ENCODE results near the gene SH3BP2. TPM values are rescaled to one million over a fixed set of nuclear protein-coding genes. Genes with fewer than 3 reads are reported as not detected.

The SH3BP2 gene
- polyA plus RNA-seq, 3 donors, result 19.1 to 478 (median 26.9) TPM

DNA sequence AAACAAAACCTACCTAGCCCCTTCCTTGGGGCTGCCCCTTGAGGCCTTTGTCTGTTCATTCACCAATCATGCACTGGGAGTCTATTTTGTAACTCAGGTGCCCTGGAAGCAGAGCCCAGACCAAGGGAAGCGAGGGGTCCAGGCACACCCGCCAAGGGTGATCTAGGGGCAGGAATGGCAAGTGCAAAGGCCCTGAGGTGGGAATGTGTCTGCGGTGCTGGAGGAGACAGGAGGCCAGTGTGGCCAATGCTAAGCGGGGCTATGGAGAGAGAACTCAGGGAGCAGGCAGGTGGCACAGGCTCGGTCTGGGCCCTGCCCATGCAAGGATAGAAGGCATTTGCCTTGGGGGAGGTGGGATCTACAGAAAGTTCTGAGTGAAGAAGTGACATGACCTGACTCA, 3.5 kb upstream of the SH3BP2 start:
- peaks cover 83 to 87% of the 10 kb centered on the region in 2 donors for H3K4me1 ChIP-seq (ENCODE audit: control insufficient read depth in 1 of 2, insufficient read depth in 2 of 2, low read length in 2 of 2)
- H3K4me1 Mint-ChIP-seq, result peaks cover 74% of the 10 kb centered on the region
- no peak overlapping the region for H3K4me3 ChIP-seq (replicated peaks in 1 of 3; ENCODE audit: low read depth in 2 of 3, low read length in 3 of 3)
- TF ChIP-seq, protein P1, sequence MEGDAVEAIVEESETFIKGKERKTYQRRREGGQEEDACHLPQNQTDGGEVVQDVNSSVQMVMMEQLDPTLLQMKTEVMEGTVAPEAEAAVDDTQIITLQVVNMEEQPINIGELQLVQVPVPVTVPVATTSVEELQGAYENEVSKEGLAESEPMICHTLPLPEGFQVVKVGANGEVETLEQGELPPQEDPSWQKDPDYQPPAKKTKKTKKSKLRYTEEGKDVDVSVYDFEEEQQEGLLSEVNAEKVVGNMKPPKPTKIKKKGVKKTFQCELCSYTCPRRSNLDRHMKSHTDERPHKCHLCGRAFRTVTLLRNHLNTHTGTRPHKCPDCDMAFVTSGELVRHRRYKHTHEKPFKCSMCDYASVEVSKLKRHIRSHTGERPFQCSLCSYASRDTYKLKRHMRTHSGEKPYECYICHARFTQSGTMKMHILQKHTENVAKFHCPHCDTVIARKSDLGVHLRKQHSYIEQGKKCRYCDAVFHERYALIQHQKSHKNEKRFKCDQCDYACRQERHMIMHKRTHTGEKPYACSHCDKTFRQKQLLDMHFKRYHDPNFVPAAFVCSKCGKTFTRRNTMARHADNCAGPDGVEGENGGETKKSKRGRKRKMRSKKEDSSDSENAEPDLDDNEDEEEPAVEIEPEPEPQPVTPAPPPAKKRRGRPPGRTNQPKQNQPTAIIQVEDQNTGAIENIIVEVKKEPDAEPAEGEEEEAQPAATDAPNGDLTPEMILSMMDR (IDR thresholded peaks at IDR 0.05), result no peak
- H3K27me3 ChIP-seq (ENCODE audit: control insufficient read depth in 2 of 2, insufficient read depth in 2 of 2, low read length in 2 of 2), result no peaks in the 10 kb centered on the region
- no peaks in the 10 kb centered on the region for H3K9me3 ChIP-seq (replicated peaks in 1 of 2; ENCODE audit: control insufficient read depth in 1 of 2, insufficient read depth in 1 of 2, low read length in 2 of 2)
- peaks cover 0 to 4% of the 10 kb centered on the region in 2 donors for H3K36me3 Mint-ChIP-seq
- peaks cover 26% of the 10 kb centered on the region for H3K79me2 ChIP-seq (ENCODE audit: insufficient read depth, low read length)
- peaks cover 14% of the 10 kb centered on the region for H4K20me1 ChIP-seq (ENCODE audit: insufficient read depth, low read length)
- no peak overlapping the region for H3K4me2 ChIP-seq (replicated peaks; ENCODE audit: extremely low read depth, low read length, poor library complexity, severe bottlenecking)
- no peak overlapping the region for H3K27ac ChIP-seq (ENCODE audit: low read depth in 1 of 2, low read length in 2 of 2)
- DNase-seq, result no peak
- peak overlapping the region in 6 of 7 donors; percentile 20 to 79 (median 60) for H3K27ac Mint-ChIP-seq
- WGBS (ENCODE audit: insufficient coverage), result 98% methylated on average over 5 of the region's 5 CpGs
- no peaks in the 10 kb centered on the region for H3K9me3 Mint-ChIP-seq
- intact Hi-C loops (cut with micrococcal nuclease), result no loop called here
- H3K4me3 Mint-ChIP-seq, result peak overlapping the region in 1 of 2 donors; percentile 39
- H3K27me3 Mint-ChIP-seq (ENCODE audit: low read depth in 3 of 3), result peaks cover 0 to 3% (median 0%) of the 10 kb centered on the region in 3 donors
- H3K9ac ChIP-seq (ENCODE audit: insufficient read depth, low read length, poor library complexity, severe bottlenecking), result no peak overlapping the region
- no peaks in the 10 kb centered on the region for H3K36me3 ChIP-seq (replicated peaks in 1 of 2; ENCODE audit: control insufficient read depth in 1 of 2, insufficient read depth in 2 of 2, low read length in 2 of 2)
- no peak overlapping the region for H2AFZ ChIP-seq (ENCODE audit: insufficient read depth, low read depth, low read length, poor library complexity, severe bottlenecking)

DNA sequence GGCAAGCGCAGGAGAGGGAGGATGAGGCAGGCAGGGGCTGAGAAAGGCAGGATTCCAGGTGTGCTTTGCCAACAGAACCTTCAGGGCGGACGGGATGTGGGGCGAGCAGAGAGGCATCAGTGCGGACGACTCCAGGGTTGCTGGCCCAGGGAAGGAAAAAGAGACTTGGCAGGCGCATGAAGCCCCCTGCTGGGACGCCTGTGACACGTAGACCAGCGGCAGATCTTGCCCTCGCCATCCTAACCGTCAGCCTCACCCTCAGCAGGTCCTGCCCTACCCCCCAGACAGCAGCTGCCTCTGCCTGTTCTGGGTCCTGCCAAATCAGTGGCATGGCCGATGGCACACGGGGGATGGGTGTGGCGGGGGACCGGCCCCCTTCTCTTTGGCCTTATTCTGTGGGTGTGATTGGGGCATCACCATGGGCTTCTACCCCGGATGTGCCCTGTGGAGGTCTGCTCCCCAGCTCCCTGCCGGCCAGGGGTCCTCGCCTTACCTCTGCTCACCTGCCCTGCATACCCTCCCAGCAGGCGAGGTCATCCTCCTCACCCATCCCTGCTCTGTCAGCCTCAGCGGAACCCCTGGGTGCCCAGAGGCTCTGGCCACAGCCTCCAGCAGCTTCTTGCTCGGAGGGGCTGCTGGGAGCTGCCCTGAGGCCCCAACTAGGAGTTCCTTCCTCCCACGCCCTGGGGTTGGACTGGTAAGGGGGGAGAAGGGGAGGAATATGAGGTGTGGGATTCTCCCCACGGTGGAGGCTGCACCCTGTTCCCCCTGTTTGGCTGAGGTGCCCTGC, 2.9 kb upstream of the SH3BP2 start:
- Mint-ChIP-seq H3K9me3 (no peaks in the 10 kb centered on the region), H3K27me3 (ENCODE audit: low read depth in 3 of 3) (peaks cover 0 to 5% (median 0%) of the 10 kb centered on the region in 3 donors), H3K27ac (peak overlapping the region in 6 of 7 donors; percentile 20 to 95 (median 84)), H3K4me1 (peaks cover 78% of the 10 kb centered on the region), H3K4me3 (peak overlapping the region in 1 of 2 donors; percentile 39), H3K36me3 (peaks cover 3 to 4% of the 10 kb centered on the region in 2 donors)
- Histone ChIP-seq H3K27me3 (ENCODE audit: control insufficient read depth in 2 of 2, insufficient read depth in 2 of 2, low read length in 2 of 2) (no peaks in the 10 kb centered on the region), H3K4me3 (replicated peaks in 1 of 3; ENCODE audit: low read depth in 2 of 3, low read length in 3 of 3) (no peak overlapping the region), H2AFZ (ENCODE audit: insufficient read depth, low read depth, low read length, poor library complexity, severe bottlenecking) (no peak overlapping the region), H3K9me3 (replicated peaks in 1 of 2; ENCODE audit: control insufficient read depth in 1 of 2, insufficient read depth in 1 of 2, low read length in 2 of 2) (no peaks in the 10 kb centered on the region), H3K27ac (ENCODE audit: low read depth in 1 of 2, low read length in 2 of 2) (peak overlapping the region; percentile 79 to 85), H3K4me2 (replicated peaks; ENCODE audit: extremely low read depth, low read length, poor library complexity, severe bottlenecking) (no peak overlapping the region), H3K4me1 (ENCODE audit: control insufficient read depth in 1 of 2, insufficient read depth in 2 of 2, low read length in 2 of 2) (peaks cover 87 to 90% of the 10 kb centered on the region in 2 donors), H3K79me2 (ENCODE audit: insufficient read depth, low read length) (peaks cover 33% of the 10 kb centered on the region), H4K20me1 (ENCODE audit: insufficient read depth, low read length) (peaks cover 20% of the 10 kb centered on the region), H3K36me3 (replicated peaks in 1 of 2; ENCODE audit: control insufficient read depth in 1 of 2, insufficient read depth in 2 of 2, low read length in 2 of 2) (no peaks in the 10 kb centered on the region), H3K9ac (ENCODE audit: insufficient read depth, low read length, poor library complexity, severe bottlenecking) (peak overlapping the region; percentile 39)
- TF ChIP-seq, protein P1 (IDR thresholded peaks at IDR 0.05), result no peak
- intact Hi-C loops (cut with micrococcal nuclease), result no loop called here
- 90% methylated on average over 16 of the region's 24 CpGs for WGBS (ENCODE audit: insufficient coverage)
- no peak for DNase-seq
